ENCODE results near the gene FARS2.

The FARS2 gene

DNA sequence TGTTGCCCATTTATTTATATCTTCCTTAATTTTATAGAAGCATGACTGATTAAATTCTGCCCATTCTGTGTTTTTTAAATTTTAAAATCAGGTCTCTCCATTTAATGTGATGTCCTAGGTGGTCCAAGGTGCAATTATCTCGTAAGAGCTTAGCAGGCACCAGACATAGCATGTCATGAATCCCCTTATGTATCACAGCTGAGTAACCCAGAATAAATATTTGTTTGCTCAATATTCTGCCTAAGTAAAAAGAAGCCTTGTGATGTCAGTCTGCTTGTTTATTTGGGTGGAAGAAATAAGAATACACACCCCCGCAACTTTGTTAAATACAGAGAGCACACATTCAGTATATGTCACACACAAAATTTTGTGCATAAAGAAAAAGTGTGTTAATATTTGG, 211.3 kb downstream of the FARS2 start:
- no peak for DNase-seq

DNA sequence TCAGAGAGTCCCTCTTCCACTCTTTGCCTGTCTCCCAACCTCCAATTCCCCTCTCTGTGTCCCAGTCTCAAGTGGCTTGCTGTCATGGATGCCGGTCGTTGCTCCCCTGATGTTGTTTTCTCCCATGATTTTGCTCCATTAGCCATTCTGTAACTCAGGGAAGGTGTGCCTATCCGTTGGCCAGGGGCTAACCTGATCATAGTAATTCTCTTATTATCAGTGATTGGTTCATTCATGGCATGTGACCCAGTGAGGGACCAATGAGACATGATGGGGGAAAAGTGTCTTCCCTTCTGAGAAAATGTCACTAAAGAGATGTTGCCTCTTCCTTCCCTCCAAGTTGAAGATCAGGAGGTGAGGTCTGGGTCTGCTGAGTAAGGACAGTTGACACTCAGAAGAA, 214.5 kb downstream of the FARS2 start:
- no peak for DNase-seq

GRCh38 chr6:5478380-5478779, 217.1 kb downstream of the FARS2 start:
- DNase-seq: no peak

DNA sequence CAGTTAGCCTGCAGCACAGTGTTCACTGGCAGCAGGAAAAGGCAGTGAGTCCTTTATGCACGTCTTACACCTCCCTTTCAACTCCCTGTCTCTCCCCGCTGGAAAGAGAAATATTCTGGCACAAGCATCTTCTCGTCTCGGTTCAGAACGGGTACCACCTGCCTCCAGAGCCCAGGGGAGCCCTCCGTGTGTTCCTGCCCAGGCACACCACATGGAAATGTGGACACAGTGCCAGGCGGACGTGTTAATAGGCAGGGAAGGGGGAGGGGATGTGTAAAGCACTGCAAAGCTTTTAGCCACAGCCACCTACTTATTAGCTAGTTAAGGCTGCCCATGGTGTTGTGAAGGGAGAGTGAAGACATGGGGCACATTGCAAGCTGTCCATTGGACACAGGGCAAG, 219.7 kb downstream of the FARS2 start:
- peak; percentile 26 for DNase-seq

- no peak for DNase-seq
Observed at GRCh38 chr6:5481750-5482149, 220.4 kb downstream of the FARS2 start.

- no peak for DNase-seq
Observed at GRCh38 chr6:5482619-5483018, 221.3 kb downstream of the FARS2 start.

- no peak for DNase-seq
Observed at GRCh38 chr6:5484692-5485091, 223.4 kb downstream of the FARS2 start.

DNA sequence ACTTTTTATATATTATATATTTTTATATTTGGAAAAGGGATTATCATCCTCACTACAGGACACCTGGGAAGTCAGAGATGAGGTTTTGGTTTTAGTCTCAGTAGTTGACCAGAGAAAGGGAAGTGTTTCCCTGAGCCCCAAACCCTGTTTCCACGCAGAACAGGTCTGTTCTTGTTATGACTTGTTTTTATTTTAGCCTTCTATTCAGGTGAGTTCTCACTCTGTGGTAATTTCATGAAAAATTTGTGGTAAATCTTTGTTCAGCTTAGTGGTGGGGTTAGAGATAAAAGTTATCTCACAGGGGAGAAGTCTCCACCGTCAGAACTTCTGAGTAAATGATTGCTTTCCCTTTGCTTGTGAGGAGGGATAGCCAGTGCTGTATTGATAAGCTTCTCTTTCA, 224.9 kb downstream of the FARS2 start:
- no peak for DNase-seq

GRCh38 chr6:5490501-5491069, 229.3 kb downstream of the FARS2 start:
- DNase-seq: no peak

- no peak for DNase-seq
Observed at GRCh38 chr6:5492356-5492755, 231.0 kb downstream of the FARS2 start.

GRCh38 chr6:5493806-5494205, 232.5 kb downstream of the FARS2 start:
- DNase-seq: no peak

- no peak for DNase-seq
Observed at GRCh38 chr6:5497896-5498578, 236.7 kb downstream of the FARS2 start.

GRCh38 chr6:5498579-5498899, 237.2 kb downstream of the FARS2 start:
- DNase-seq: no peak

- no peak for DNase-seq
Observed at GRCh38 chr6:5499644-5500306, 238.5 kb downstream of the FARS2 start.

DNA sequence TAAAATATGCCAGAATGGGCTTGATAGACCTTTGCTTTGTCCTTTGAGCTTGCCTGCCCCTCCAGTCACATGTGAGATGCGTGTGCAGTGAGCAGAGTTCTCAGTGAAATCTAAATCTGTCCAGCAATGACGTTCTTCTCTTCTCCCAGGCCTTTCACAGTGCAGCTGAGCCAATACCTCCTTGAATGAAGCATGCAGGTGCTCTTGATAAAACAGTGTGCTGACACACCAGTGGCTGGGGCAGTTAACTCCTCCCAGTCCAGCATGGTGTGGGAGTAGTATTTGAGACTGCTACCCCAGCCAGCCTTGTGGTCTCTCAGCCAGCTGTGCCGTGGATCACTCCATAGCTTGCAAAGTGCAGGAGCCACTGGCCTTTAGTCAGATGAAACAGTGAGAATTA, 240.5 kb downstream of the FARS2 start:
- DNase-seq: peak; percentile 67

DNA sequence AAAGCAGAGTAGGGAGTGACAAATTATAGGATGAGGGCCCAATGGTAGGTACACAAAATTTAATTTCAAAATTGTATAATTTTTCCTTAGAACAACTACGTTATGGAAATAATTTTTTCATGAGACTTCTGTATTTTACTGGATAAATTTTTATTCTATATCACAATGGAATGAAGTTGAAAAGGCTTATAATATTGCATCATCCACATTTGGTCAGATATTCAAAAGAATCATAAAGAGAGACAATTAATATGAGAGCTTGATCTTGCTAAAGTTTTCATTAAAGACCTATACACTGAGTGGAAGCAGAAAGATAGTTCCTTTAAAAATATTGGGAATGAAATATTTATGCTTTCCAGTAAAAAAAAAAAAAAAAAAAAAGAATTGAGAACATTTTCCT, 242.8 kb downstream of the FARS2 start:
- DNase-seq: no peak

GRCh38 chr6:5506149-5506548, 244.8 kb downstream of the FARS2 start:
- no peak for DNase-seq

GRCh38 chr6:5506597-5506996, 245.3 kb downstream of the FARS2 start:
- no peak for DNase-seq

DNA sequence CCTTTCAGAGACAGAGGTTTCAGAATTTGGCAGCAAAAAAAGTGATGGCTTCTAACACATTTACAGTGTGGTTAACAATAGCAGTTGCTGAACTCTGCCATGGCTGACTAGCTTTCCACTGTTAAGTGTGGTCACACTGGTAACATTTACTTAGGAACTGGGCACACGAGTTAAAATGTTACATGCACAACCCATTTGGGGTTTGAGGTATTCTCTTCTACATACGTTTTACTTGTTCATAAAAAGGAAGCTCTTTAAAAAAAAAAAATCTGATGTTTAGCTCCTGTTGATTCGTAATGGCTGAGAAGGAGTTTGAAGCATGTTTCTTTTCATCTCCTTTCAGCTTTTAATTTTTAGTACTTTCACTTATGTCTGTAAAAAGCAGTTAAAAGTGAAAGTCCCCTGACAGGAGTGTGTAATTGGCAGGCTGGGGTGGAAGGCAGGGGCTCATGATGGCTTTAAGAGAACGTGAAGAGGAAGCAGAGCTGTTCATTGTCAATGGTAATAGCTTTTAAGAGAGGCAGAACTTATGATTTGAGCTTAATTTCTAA, 245.9 kb downstream of the FARS2 start:
- DNase-seq: no peak

DNA sequence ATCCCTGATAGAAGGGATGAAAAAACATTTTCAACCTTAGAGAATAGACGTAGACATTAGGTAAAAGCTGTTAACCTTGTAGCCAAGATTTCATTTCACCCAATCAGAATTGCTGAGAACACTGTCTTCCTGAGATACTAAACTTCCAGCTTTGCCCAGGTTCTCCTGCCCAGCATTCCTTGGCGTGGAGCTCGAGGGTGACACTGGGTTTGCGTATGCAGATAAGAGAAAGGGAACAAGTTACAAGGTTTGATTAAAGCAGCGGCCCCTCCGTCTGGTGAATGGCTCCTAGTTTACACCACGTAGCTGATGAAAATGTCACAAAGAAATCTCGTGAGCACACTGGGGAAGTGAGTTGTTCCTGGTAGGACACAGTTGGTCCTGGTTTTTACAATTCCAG, 247.8 kb downstream of the FARS2 start:
- no peak for DNase-seq

DNA sequence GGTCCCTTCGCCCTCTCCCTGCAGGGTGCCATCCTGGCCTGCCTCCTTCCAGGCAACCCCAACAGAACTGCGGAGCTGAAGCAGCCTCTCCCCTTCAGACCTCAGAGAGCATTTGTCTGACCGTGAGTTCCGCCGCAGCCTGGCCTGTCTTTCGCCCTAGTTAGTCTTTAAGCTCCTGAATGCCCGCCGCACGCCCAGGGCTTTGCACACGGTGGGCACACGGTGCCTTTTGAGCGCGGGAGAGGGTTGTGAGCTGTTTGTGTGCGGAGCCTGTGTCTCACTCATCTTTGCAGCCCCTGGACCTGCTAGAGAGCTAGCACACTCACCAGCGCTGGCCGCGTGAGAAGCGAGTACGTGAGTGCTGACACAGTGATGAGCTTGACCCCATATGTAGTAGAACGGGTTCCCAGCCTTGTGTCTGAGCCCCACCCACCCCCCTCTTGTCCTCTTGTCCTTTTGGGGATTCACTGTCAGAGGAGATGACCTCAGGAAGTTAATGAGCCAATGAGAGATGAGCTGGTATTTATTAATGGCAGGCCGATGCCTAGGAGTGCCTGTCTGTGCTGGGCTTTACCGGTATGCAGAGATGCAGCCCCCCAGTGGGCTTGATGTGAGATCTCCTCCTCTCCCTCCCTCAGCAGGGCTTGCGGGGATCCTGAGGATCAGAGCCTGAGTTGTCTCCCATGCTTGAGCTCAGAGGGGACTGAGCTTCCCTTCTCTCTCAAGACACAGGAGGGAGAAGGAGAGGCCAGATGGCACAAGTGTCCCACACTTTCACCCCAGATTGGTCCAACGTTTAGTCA, 249.2 kb downstream of the FARS2 start:
- DNase-seq: no peak

GRCh38 chr6:5511954-5512353, 250.6 kb downstream of the FARS2 start:
- no peak for DNase-seq

DNA sequence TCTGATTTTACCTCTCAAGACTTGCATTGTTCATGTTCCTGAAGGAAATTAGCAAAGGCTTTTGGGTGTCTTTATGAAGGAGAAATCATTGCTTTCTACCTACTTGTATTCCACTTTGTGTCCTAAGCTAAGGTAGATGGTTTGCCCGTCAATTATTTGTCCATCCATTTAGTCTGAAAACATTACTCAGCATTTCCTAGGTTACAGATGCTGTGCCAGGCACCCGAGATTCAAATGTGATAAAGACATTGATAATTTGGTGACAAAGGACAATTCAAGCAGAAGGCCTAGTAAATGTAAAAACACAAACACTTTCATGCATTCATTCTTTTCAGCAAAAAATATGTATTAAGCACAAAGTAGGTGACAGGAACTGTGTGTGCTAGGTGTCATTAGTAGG, 251.1 kb downstream of the FARS2 start:
- DNase-seq: no peak

- no peak for DNase-seq
Observed at GRCh38 chr6:5513408-5513807, 252.1 kb downstream of the FARS2 start.

Measured in NCI-H510A (cell line).